HG03565 (cell line): ENCODE measurements around the gene INO80E.
"Not testable (repeated sequence)": the region's sequence is repeated elsewhere in the genome, so short reads cannot be mapped to it uniquely, and the experiment has no call there.

Experiments
- ATAC-seq: cut with Tn5 transposase; IDR thresholded peaks from one replicate; pipeline ENCODE4 v1.9.1; 2021; ENCODE audit warnings: mild to moderate bottlenecking, moderate library complexity; ENCODE audit not compliant: unreplicated experiment

The INO80E gene

GRCh38 chr16:29995911-29996765, at the start of gene INO80E:
TSS of gene INO80E (plus strand) at chr16:29996241. CDS start at chr16:29996311, 70 bp downstream.
- ATAC-seq, result peak; percentile 86

DNA sequence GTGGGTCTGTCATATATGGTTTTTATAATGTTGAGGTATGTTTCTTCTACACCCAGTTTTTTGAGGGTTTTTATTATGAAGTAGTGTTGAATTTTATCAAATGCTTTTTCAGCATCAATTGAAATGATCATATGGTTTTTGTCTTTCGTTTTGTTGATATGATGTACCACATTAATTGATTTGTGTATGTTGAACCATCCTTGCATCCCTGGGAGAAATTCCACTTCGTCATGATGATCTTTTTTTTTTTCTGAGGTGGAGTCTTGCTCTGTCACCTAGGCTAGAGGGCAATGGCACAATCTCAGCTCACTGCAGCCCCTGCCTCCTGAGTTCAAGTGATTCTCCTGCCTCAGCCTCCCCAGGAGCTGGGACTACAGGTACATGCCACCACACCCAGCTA, 48.1 kb upstream of the INO80E start:
- ATAC-seq, result no peak

- ATAC-seq, result no peak
Observed at GRCh38 chr16:29950806-29951461, 45.1 kb upstream of the INO80E start.

DNA sequence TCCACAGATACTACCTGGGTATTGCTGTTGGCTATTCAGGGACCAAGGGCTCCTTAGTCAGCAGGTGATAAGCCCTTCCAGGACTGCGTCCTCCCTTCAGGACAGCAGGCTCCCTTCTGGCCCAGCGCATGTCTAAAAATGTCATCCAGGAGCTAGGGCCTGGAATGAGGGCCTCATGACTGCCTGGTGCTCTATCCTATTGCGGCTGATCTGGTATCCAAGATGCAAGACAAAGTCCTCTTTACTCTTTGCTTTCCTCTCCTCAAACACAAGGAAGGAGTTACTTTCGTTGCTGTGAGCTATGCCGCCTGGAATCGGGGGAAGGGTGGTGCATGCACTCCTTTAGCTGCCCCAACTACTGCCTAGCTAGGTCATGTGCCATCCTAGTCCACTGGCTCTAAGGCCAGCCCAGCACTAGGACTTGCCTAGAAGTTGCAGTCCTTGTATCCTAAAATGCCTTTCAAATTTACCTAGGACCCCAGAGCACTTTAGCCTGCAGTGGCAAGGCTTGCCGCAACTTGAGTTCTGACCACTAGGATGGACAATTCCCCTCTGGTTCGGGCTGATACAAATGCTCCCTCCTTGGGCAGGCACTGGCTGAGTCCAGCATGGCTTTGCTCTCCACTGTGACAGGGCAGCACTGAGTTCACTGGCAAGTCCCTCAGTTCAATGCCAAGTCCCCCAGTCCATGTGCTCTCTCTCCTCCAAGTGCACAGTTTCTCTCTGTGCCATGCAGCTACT, 44.2 kb upstream of the INO80E start:
- no peak for ATAC-seq

DNA sequence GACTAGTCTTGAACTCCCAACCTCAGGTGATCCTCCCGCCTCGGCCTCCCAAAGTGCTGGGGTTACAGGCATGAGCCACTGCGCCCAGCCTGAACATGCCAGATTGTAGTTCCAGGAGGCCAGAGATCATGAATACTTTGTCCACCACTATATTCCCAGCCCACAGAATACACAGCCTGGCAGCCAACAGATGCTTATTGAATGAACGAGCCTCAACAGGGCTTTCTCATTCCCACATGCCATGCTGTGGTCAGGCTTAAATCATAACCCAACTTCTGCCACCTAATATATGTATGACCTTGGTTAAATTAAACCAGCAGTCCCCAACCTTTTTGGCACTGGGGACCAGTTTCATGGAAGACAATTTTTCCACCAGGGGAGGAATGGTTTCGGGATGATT, 37.3 kb upstream of the INO80E start:
- no peak for ATAC-seq

GRCh38 chr16:29959293-29959692, 36.7 kb upstream of the INO80E start:
- no peak for ATAC-seq

DNA sequence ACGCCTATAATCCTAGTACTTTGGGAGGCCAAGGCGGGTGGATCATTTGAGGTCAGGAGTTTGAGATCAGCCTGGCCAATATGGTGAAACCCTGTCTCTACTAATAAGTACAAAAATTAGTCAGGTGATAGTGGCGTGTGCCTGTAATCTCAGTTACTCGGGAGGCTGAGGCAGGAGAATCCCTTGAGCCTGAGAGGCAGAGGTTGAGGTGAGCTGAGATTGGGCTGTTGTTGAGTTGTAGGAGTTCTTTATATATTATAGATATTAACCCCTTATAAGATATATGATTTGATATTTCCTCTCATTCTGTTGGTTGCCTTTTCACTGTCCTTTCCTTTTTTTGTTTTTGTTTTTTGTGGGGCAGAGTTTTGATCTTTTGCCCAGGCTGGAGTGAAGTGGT, 36.2 kb upstream of the INO80E start:
- not testable (repeated sequence) for ATAC-seq

DNA sequence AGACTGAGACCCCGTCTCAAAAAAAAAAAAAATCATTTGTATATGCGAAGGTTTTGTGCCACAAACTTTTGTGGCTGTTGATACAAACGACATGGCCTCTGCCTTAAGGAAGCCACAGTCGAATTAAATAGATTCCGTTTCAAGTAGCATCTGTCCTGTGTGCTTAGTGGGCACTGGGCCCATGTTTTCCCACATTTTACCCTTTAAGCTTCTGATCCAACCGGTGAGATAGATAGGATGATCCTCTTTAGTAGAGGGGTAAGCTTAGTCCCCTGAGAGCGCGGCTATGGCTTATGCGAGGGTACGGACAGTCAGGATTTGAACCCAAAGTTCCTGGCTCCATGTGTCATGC, 34.9 kb upstream of the INO80E start:
- ATAC-seq, result no peak

GRCh38 chr16:29961479-29962343, 34.3 kb upstream of the INO80E start, which contains the start of gene TMEM219:
TSS of gene TMEM219 (plus strand) at chr16:29962079. CDS start at chr16:29963144, 1,065 bp downstream.
- ATAC-seq, result peak; percentile 78

DNA sequence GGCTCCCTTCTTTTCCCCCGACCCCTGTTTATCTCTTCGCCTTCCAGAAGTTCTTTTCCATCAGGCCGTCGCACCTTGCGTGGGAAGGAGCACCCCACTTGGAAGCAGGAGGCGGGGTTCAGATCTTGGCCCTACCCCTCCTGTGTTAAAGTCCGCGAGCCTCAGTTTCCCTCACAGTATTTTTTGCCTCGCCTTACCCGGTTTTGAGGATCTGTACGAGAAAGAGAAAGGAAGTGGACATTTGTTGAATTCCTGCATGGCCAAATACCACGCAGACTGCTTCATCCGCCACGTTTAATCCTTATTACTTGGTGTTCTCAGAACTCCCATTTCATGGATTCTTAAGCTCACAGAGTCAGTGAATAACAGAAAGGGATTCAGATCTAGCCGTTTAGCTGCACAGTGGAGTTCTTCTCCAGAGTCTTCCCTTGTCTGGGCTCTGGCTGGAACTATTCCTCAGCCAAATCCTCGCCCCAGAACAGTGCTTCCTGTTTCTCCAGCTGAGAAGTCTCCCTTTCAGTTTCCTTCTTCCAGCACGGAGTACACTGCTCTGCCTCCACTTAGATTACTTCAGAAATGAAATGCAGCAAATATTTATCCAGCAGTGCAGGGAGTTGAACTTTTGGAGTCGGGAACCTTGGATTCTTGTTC, 33.6 kb upstream of the INO80E start:
- no peak for ATAC-seq

DNA sequence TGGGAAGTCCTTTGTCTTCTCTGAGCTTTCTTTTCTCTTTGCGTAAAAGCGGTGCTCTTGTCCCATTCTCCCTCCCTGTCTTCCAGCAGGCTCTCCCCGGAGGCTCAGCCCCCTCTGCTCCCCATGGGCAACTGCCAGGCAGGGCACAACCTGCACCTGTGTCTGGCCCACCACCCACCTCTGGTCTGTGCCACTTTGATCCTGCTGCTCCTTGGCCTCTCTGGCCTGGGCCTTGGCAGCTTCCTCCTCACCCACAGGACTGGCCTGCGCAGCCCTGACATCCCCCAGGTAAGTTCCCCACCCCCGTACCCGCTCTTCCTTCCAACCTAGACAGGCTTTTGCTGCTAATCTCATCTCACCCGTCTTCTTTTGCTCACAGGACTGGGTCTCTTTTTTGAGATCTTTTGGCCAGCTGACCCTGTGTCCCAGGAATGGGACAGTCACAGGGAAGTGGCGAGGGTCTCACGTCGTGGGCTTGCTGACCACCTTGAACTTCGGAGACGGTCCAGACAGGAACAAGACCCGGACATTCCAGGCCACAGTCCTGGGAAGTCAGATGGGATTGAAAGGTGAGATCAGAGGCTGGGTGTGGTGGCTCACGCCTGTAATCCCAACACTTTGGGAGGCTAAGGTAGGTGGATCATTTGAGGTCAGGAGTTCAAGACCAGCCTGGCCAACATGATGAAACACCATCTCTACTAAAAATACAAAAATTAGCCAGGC, 32.9 kb upstream of the INO80E start:
- no peak for ATAC-seq

- ATAC-seq, result no peak
Observed at GRCh38 chr16:29968205-29968604, 27.8 kb upstream of the INO80E start.

DNA sequence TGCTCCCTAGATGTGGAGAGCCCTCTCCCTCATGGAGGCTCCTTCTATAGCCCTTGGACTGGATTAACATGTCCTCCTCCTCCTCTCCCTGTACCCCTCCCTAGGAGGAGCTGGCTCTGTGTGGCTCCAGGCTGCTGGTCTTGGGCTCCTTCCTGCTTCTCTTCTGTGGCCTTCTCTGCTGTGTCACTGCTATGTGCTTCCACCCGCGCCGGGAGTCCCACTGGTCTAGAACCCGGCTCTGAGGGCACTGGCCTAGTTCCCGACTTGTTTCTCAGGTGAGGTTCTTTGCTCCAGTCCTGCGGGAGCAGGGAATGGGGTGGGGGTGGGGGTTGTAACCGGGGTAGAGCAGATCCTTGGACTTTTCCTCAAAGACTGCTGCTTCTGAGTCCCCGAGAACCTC, 24.7 kb upstream of the INO80E start:
- ATAC-seq, result no peak

- no peak for ATAC-seq
Observed at GRCh38 chr16:29972500-29972899, 23.5 kb upstream of the INO80E start.

- ATAC-seq, result no peak
Observed at GRCh38 chr16:29972992-29973383, 23.1 kb upstream of the INO80E start.

DNA sequence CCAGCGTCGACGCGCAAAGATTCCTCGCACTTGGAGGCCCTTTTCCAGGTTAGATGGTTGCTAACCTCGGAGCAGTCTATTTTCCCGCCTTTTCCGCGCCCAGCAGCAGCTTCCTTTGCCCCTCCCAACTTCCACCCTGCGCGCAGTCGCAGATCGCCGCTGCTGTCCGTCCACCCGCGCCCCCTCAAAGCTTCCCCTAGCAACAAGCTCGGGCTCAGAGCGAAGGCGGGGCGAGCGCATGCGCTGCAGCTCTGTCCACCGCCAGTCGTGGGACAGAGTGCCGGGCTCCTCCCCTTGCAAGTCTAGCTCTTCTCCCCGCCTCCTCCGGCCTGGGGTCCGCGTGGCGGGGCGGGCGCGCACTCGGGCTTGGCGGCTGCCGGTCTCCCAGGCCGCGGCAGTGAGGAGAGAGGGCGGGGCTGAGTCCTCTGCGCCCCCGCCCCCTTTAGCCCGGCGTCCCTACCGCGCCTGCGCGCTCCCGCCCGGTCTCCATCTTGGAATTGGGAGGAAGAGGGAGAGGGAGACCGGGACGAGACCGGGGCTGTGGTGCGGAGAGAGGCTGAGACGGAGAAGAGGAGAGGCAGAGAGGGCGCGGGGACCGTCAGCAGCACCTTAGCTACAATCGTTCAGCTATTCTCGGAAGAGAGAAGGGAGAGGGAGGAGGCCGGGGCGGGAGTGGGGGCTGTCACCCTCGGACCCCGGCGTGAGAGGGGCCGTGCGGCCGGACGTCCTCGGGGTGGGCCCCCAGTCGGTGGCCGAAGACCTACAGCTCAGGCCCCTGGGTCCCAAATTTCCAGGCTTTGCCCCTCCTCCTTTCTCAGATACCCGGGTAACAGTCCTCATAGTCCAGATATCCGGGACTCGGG, 22.4 kb upstream of the INO80E start, which contains the start of gene TAOK2:
Gene TAOK2, plus strand, starts transcription at position 485 of the 863 bp plus-strand sequence. CDS start 3,905 bp downstream, outside the sequence.
- peak; percentile 92 for ATAC-seq

DNA sequence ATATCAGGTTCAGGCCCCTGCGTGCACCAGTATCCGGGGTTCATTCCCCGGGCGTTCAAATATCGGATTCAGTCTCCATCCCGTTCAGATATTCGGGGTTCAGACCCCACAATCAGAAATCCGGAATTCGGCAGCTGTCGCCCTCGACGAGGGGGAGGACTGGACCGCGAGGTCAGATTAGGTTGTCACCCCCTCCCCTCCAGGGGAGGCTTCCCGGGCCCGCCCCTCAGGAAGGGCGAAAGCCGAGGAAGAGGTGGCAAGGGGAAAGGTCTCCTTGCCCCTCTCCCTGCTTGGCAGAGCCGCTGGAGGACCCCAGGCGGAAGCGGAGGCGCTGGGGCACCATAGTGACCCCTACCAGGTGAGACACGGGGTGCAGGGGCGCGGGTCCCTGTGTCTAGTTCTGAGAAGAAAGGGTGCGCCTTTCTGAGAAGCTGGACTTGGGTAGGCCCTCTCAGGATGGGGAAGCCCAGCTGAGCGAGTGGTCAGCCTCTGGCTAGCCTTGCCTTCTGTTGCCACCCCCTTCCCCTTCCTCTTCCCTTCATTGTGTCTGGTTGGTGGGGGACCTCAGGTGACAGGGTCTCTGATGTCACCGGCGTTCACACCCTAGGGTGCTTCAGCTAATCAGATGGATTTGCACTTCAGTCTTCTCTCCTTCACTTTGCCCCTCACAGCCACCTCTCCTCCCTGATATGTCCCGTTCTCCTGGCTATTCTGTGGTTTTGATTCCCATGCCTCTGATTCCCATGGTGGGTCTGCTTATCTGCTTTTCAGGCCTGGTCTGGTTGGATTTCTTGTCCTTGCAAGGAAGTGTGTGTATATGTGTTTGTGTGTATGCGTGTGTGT, 21.5 kb upstream of the INO80E start:
- no peak for ATAC-seq
